Fibroblast of pulmonary artery (primary cell): ENCODE results near the gene PDE7B.

ENCODE experiments used
- DNase-seq: peaks from one replicate; pipeline ENCODE4 v3.0.0-alpha.2; 2010; ENCODE audit warnings: low read depth
- H3K4me3 ChIP-seq: replicated peaks from 2 replicates; pipeline ENCODE4 v1.5.1; 2011; ENCODE audit warnings: low read depth, mild to moderate bottlenecking, control low read depth, low read length, moderate library complexity
- TF ChIP-seq, protein P1 (sequence below): IDR thresholded peaks from 2 replicates; pipeline ENCODE4 v1.5.1; 2011; ENCODE audit warnings: mild to moderate bottlenecking, control low read depth, low read length, inconsistent platforms; ENCODE audit errors: missing control alignments

Gene PDE7B

DNA sequence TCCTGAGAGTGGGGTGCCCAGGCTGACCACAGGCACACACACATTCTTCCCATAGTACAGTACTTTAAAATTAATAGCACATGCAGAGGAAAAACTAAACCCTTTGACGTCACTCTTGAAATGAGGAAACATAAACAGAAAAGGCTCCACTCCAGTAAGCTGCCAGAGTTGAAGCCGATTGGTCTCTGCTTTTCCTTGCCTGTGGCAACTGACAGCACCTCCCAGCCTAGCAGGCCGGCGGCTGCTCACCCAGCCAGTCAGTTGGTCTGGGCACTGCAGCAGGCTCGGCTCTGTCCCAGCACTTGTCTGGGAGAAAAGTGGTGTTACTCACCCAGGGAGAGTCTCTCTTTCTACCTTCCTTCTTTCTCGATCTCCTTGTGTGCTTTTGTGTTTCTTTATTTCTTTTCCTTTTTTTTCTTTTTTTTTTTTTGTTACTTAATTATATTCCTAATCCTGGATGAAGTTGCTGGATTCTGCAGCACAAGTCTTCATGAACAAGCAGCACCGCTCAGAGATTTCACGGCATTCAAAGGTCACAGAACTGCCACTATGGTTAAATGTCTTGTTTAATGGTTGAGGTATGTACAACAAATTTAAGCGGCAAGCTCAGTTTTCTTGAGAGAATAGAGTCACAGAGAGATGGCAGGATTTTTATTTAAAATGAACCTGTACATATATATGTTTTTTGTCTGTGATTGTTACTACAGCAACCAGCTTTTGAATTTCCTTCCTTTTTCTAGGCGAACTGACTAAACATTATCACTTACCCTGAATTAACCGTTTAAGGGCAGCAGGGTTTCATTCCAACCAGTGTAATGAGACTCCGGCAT lies at the start of gene PDE7B:
Gene PDE7B, plus strand, starts transcription at position 260 of the 830 bp plus-strand sequence.
- TF ChIP-seq, protein P1, sequence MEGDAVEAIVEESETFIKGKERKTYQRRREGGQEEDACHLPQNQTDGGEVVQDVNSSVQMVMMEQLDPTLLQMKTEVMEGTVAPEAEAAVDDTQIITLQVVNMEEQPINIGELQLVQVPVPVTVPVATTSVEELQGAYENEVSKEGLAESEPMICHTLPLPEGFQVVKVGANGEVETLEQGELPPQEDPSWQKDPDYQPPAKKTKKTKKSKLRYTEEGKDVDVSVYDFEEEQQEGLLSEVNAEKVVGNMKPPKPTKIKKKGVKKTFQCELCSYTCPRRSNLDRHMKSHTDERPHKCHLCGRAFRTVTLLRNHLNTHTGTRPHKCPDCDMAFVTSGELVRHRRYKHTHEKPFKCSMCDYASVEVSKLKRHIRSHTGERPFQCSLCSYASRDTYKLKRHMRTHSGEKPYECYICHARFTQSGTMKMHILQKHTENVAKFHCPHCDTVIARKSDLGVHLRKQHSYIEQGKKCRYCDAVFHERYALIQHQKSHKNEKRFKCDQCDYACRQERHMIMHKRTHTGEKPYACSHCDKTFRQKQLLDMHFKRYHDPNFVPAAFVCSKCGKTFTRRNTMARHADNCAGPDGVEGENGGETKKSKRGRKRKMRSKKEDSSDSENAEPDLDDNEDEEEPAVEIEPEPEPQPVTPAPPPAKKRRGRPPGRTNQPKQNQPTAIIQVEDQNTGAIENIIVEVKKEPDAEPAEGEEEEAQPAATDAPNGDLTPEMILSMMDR = no peak
- H3K4me3 ChIP-seq = peak within 1 kb of the TSS; percentile 73
- peak; percentile 99 for DNase-seq

DNA sequence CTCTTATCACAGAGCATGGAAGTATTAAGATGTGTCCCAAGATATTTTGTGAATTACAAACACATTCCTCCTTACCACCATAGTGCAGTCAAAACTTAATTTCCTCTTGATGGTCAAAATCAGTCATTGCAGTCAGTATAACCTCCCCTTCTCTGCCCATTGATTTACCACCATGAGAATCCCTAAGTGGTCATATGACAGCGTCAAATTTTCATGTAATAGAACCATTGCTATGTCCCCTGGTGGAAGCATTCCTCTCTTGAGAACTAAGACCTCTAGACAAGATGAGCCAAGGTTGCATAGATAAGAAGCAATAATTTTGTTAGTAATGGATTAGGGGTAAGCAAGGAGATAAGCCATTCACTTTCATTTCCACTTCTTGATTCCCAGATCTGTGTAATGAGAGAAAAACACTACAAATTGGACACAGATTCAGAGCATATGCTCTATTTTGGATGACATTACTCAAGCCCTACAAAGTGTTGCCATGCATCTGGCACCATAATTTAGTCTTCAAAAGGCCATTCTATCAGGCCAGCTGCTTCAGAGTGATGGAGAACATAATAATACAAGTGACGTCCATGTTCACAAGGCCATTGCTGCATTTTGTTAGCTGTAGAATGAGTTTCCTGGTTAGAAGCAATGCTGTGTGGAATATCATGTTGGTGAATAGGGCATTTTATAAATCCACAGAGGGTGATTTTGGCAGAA lies 49.6 kb upstream of the PDE7B start:
- no peak for DNase-seq
- TF ChIP-seq, protein P1 = no peak
- no peak overlapping the region for H3K4me3 ChIP-seq

DNA sequence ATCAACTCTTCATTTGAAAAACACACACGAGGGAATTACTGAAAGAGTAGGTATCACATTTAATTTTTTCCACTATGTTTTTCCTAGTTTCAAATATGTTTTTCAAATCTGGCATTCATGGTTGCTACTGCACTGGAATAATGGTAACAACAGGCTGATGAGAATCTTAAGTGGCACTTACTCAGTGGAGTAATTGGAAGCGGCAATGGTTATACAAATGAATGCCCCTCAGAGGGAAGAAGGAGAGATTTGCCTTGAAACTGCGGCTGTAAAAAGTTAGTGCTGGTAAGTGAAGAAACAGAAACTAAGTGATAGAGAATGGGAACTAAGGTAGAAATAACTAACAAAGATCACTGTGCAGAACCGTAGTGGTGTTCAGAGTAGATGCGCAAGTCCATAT lies 41.0 kb upstream of the PDE7B start:
- no peak for DNase-seq
- no peak overlapping the region for H3K4me3 ChIP-seq
- TF ChIP-seq, protein P1 = no peak

DNA sequence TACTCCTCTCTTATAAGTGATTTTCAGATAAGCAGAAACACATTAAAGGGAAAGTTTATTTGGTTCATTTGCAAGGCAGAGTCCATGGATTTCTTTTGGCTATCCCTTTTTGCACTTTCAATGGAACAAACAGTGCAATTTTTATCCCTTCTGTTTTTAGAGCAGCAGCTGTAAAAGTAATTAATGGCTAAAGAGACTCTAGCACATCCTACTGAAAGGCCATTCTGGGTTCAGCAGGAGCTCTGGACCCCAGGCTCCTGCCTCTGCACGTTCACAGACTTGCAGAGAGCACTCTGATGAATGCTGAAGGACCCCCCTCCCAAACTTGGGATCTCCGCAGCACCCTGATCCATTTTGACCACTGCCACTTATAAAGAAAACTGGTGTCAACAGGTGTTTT lies 40.3 kb upstream of the PDE7B start:
- H3K4me3 ChIP-seq = no peak overlapping the region
- no peak for DNase-seq
- TF ChIP-seq, protein P1 = no peak

DNA sequence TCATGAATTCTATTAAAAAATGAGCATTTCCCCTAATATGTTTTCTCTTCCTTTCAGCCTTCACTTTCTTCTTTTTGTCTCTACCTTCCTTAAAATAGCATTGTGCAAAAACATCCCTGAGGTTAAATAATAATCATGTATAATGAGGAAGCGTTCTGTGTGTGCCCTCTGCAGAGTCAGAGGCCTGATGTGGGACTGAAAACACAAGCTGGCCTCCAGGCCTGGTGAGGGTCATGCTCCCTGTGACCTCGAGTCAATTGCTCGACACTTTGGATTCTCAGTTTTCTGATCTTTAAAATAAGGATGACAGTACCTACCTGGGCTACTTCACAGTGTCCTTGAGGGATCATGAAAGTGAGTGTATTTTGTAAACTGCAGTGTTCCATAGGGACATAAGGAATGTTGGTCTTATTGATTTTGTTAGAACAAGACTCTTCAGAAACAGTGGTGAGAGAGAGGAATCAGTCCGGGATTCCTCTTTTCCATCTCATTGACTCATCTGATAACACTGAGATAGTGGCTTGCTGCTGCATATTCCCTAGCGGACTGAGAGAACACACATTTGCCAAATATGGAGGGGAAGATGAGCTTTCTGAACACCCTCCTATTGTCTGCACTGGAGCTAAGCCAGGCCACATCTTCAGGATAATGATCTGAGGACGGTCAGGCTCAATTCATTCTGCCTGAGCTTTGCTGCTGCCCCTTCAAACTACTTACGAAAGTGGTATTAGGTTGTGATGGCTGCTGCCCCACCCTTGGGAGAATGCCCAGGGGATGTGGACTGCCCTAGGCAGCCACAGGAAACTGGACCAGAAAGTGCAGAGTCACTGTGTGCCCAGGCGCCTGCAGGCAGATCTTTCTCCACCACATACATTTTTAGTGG lies 39.6 kb upstream of the PDE7B start:
- no peak overlapping the region for H3K4me3 ChIP-seq
- DNase-seq = peak; percentile 40
- TF ChIP-seq, protein P1 = no peak

DNA sequence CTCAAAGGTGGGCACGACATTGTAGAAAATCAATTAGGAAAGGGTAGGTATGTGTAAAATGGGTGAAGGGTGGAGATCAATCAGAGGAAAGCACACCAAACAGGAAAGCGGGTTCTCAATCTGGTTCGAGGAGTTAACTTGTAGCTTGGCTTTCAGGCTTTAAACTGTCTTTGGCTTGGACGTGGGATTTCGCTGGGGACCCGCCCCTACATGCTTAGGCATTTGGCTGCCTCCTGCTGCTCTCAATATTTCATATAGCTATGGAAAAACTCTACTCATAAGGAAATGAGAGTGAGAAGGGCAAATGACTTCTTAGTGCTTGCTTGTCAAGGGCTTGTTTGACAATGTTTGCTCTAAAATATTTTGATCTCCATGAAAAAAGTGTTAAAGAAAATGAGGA lies 38.1 kb upstream of the PDE7B start:
- no peak overlapping the region for H3K4me3 ChIP-seq
- no peak for DNase-seq
- TF ChIP-seq, protein P1 = no peak
